ENCODE results near the gene CELF4. TPM values are rescaled to one million over a fixed set of nuclear protein-coding genes. Genes with fewer than 3 reads are reported as not detected.

Gene CELF4
- total RNA-seq, 3 donors from 2014 or later (not counting 1 experiment from before 2014, with no cell fraction given): not detected

DNA sequence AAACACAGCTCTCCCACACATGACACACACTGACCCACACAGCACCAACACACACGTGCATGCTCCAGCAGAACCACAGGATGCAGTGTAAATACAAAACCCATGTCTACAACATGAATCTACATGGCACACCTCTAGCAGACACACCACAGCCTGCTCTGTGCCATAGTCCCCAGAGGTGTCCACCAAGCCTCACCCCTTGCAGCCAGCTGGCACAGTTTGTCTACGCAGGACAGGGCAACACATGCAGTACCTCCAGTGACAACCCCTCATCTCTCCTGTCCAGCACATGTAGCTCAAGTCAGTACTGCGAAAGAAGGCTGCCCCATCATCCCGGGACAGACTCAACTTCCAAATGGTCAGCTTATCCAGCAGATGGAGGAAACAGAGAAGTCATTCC, 18.9 kb downstream of the CELF4 start:
- Histone ChIP-seq H3K4me1 (ENCODE audit: control insufficient read depth, insufficient read depth, low read length) (no peaks in the 10 kb centered on the region), H3K4me3 (ENCODE audit: low read length) (no peak overlapping the region), H3K9me3 (ENCODE audit: control insufficient read depth, insufficient read depth, low read length) (no peaks in the 10 kb centered on the region), H3K36me3 (ENCODE audit: control insufficient read depth, insufficient read depth, low read length) (no peaks in the 10 kb centered on the region), H3K27me3 (ENCODE audit: control insufficient read depth, insufficient read depth, low read length) (no peaks in the 10 kb centered on the region), H3K27ac (ENCODE audit: low read length) (no peak overlapping the region)
- H3K9me3 Mint-ChIP-seq: no peaks in the 10 kb centered on the region
- no peak overlapping the region for H3K27ac Mint-ChIP-seq
- no peaks in the 10 kb centered on the region for H3K4me1 Mint-ChIP-seq
- intact Hi-C loops (cut with micrococcal nuclease): no loop called here
- H3K4me3 Mint-ChIP-seq: no peak overlapping the region
- H3K27me3 Mint-ChIP-seq (ENCODE audit: low read depth in 2 of 2): no peaks in the 10 kb centered on the region
- ATAC-seq (no peak), DNase-seq (no peak)
- TF ChIP-seq CTCF (IDR thresholded peaks at IDR 0.05): no peak
- no peaks in the 10 kb centered on the region for H3K36me3 Mint-ChIP-seq
- 73% methylated on average over 4 of the region's 4 CpGs for WGBS (ENCODE audit: insufficient coverage)

- Mint-ChIP-seq H3K27me3 (ENCODE audit: low read depth in 2 of 2) (peaks cover 0 to 2% of the 10 kb centered on the region in 2 donors), H3K27ac (no peak overlapping the region), H3K36me3 (no peaks in the 10 kb centered on the region), H3K9me3 (no peaks in the 10 kb centered on the region), H3K4me3 (no peak overlapping the region), H3K4me1 (no peaks in the 10 kb centered on the region)
- intact Hi-C loops (cut with micrococcal nuclease): no loop called here
- Histone ChIP-seq H3K27ac (ENCODE audit: low read length) (no peak overlapping the region), H3K4me3 (ENCODE audit: low read length) (no peak overlapping the region), H3K27me3 (ENCODE audit: control insufficient read depth, insufficient read depth, low read length) (no peaks in the 10 kb centered on the region), H3K4me1 (ENCODE audit: control insufficient read depth, insufficient read depth, low read length) (no peaks in the 10 kb centered on the region), H3K36me3 (ENCODE audit: control insufficient read depth, insufficient read depth, low read length) (no peaks in the 10 kb centered on the region), H3K9me3 (ENCODE audit: control insufficient read depth, insufficient read depth, low read length) (no peaks in the 10 kb centered on the region)
- WGBS (ENCODE audit: insufficient coverage): 91% methylated on average over 5 of the region's 5 CpGs
- no peak for DNase-seq
- TF ChIP-seq CTCF (IDR thresholded peaks at IDR 0.05): no peak
- ATAC-seq: no peak
These were observed 19.4 kb downstream of the CELF4 start for GRCh38 chr18:37546272-37546537.

- ATAC-seq: no peak
- H3K27ac ChIP-seq (ENCODE audit: low read length): no peak overlapping the region
- H3K4me1 Mint-ChIP-seq: no peaks in the 10 kb centered on the region
These were observed 19.9 kb downstream of the CELF4 start for GRCh38 chr18:37545461-37546271.

More at GRCh38 chr18:37545461-37546271, 19.9 kb downstream of the CELF4 start:
- no peak overlapping the region for H3K4me3 Mint-ChIP-seq
- TF ChIP-seq CTCF (IDR thresholded peaks at IDR 0.05): no peak
- no peak for DNase-seq
- WGBS (ENCODE audit: insufficient coverage): 77% methylated on average over 19 of the region's 19 CpGs
- no peaks in the 10 kb centered on the region for H3K4me1 ChIP-seq (ENCODE audit: control insufficient read depth, insufficient read depth, low read length)
- H3K4me3 ChIP-seq (ENCODE audit: low read length): no peak overlapping the region
- H3K27ac Mint-ChIP-seq: no peak overlapping the region
- no peaks in the 10 kb centered on the region for H3K9me3 ChIP-seq (ENCODE audit: control insufficient read depth, insufficient read depth, low read length)
- intact Hi-C loops (cut with micrococcal nuclease): no loop called here
- no peaks in the 10 kb centered on the region for H3K27me3 ChIP-seq (ENCODE audit: control insufficient read depth, insufficient read depth, low read length)
- H3K9me3 Mint-ChIP-seq: no peaks in the 10 kb centered on the region
- H3K36me3 Mint-ChIP-seq: no peaks in the 10 kb centered on the region
- H3K27me3 Mint-ChIP-seq (ENCODE audit: low read depth in 2 of 2): peaks cover 0 to 3% of the 10 kb centered on the region in 2 donors
- no peaks in the 10 kb centered on the region for H3K36me3 ChIP-seq (ENCODE audit: control insufficient read depth, insufficient read depth, low read length)
